ENCODE data around the gene MRPL37. TPM values are rescaled to one million over a fixed set of nuclear protein-coding genes. Genes with fewer than 3 reads are reported as not detected.

MRPL37 gene
- total and polyA plus RNA-seq, 2 donors (not counting 3 experiments of a cell fraction or from before 2014, with no cell fraction given), result 45.0 to 109 TPM

- no peak overlapping the region for H3K4me3 ChIP-seq (replicated peaks in 1 of 3; ENCODE audit: insufficient read depth in 1 of 3, low read depth in 1 of 3, low read length in 3 of 3)
- no peaks in the 10 kb centered on the region for H3K36me3 ChIP-seq (ENCODE audit: control insufficient read depth in 2 of 2, extremely low read depth in 1 of 2, insufficient read depth in 2 of 2, low read length in 2 of 2)
- no peak for DNase-seq (ENCODE audit: low read depth, low spot score)
- CTCF ChIA-PET, result interaction anchor here (1.0 kb wide), 1 partner anchor 28 kb away, joined by 3 read pairs; no protein-coding TSS in a partner anchor
- H3K9ac ChIP-seq (replicated peaks; ENCODE audit: extremely low read depth, insufficient read depth, low read length), result no peak overlapping the region
- H3K79me2 ChIP-seq (ENCODE audit: control insufficient read depth, insufficient read depth, low read length), result no peaks in the 10 kb centered on the region
- no TSS peak for BruUV-seq (replicated peaks)
- TF ChIP-seq EZH2 (IDR thresholded peaks at IDR 0.05; ENCODE audit: borderline replicate concordance, low read depth, low read length, severe bottlenecking), result no peak
- TF ChIP-seq FOS (IDR thresholded peaks at IDR 0.05; ENCODE audit: borderline replicate concordance, insufficient read depth, low read length), result no peak
- no peak for TF ChIP-seq POLR2A (IDR thresholded peaks at IDR 0.05; ENCODE audit: low read depth, low read length)
- TF ChIP-seq, protein P1, sequence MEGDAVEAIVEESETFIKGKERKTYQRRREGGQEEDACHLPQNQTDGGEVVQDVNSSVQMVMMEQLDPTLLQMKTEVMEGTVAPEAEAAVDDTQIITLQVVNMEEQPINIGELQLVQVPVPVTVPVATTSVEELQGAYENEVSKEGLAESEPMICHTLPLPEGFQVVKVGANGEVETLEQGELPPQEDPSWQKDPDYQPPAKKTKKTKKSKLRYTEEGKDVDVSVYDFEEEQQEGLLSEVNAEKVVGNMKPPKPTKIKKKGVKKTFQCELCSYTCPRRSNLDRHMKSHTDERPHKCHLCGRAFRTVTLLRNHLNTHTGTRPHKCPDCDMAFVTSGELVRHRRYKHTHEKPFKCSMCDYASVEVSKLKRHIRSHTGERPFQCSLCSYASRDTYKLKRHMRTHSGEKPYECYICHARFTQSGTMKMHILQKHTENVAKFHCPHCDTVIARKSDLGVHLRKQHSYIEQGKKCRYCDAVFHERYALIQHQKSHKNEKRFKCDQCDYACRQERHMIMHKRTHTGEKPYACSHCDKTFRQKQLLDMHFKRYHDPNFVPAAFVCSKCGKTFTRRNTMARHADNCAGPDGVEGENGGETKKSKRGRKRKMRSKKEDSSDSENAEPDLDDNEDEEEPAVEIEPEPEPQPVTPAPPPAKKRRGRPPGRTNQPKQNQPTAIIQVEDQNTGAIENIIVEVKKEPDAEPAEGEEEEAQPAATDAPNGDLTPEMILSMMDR (IDR thresholded peaks at IDR 0.05; ENCODE audit: extremely low read depth in 1 of 2, insufficient read depth in 1 of 2, low read depth in 1 of 2, low read length in 2 of 2), result no peak
- intact Hi-C loops (cut with micrococcal nuclease), result no loop called here
- dilution Hi-C loops (cut with MboI; ENCODE audit: extremely low pct_ligation_motif_present, low sequenced_read_pairs), result no loop called here
- no peak for FAIRE-seq
- no peaks in the 10 kb centered on the region for H4K20me1 ChIP-seq (replicated peaks; ENCODE audit: control insufficient read depth, extremely low read depth, insufficient read depth, low read length)
- POLR2A ChIA-PET, result no interaction called here
- H3K4me2 ChIP-seq (ENCODE audit: insufficient read depth, low read length), result no peak overlapping the region
- H2AFZ ChIP-seq (ENCODE audit: low read depth, low read length), result no peak overlapping the region
- no peak overlapping the region for H3K27ac ChIP-seq (ENCODE audit: insufficient read depth, low read depth, low read length)
- H3K9me3 ChIP-seq (replicated peaks; ENCODE audit: control insufficient read depth, insufficient read depth, low read length), result no peaks in the 10 kb centered on the region
- no peaks in the 10 kb centered on the region for H3K9me1 ChIP-seq (replicated peaks; ENCODE audit: control insufficient read depth, extremely low read depth, insufficient read depth, low read length)
- no peaks in the 10 kb centered on the region for H3K4me1 ChIP-seq (ENCODE audit: control insufficient read depth, extremely low read depth, insufficient read depth, low read length)
- H3K27me3 ChIP-seq (ENCODE audit: control insufficient read depth in 2 of 2, insufficient read depth in 2 of 2, low read length in 2 of 2), result peaks cover 0 to 3% of the 10 kb centered on the region in 2 experiments
These were observed 49.0 kb upstream of the MRPL37 start for GRCh38 chr1:54151013-54151412.

- H3K4me2 ChIP-seq (ENCODE audit: insufficient read depth, low read length), result no peak within 1 kb of the TSS
- H3K4me1 ChIP-seq (ENCODE audit: control insufficient read depth, extremely low read depth, insufficient read depth, low read length), result no peaks in the 10 kb centered on the region
- H3K9me3 ChIP-seq (replicated peaks; ENCODE audit: control insufficient read depth, insufficient read depth, low read length), result no peaks in the 10 kb centered on the region
- intact Hi-C loops (cut with micrococcal nuclease) (no loop called here), dilution Hi-C loops (cut with MboI; ENCODE audit: extremely low pct_ligation_motif_present, low sequenced_read_pairs) (no loop called here)
- no peak within 1 kb of the TSS for H3K27ac ChIP-seq (ENCODE audit: insufficient read depth, low read depth, low read length)
- FAIRE-seq, result no peak
- H3K27me3 ChIP-seq (ENCODE audit: control insufficient read depth in 2 of 2, insufficient read depth in 2 of 2, low read length in 2 of 2), result peaks cover 0 to 3% of the 10 kb centered on the region in 2 experiments
- H3K9me1 ChIP-seq (replicated peaks; ENCODE audit: control insufficient read depth, extremely low read depth, insufficient read depth, low read length), result no peaks in the 10 kb centered on the region
- no peaks in the 10 kb centered on the region for H3K79me2 ChIP-seq (ENCODE audit: control insufficient read depth, insufficient read depth, low read length)
- no peak within 1 kb of the TSS for H2AFZ ChIP-seq (ENCODE audit: low read depth, low read length)
- TF ChIP-seq EZH2 (IDR thresholded peaks at IDR 0.05; ENCODE audit: borderline replicate concordance, low read depth, low read length, severe bottlenecking), result no peak
- TF ChIP-seq, protein P1 (IDR thresholded peaks at IDR 0.05; ENCODE audit: extremely low read depth in 1 of 2, insufficient read depth in 1 of 2, low read depth in 1 of 2, low read length in 2 of 2), result no peak
- TF ChIP-seq POLR2AphosphoS5 (IDR thresholded peaks at IDR 0.05; ENCODE audit: insufficient read depth, low read depth, low read length), result no peak
- no peak for TF ChIP-seq GATA2 (IDR thresholded peaks at IDR 0.05; ENCODE audit: insufficient read depth, insufficient read length, low read depth, low read length)
- TF ChIP-seq MYC (IDR thresholded peaks at IDR 0.05; ENCODE audit: low read depth, low read length), result no peak
- no peak for TF ChIP-seq FOS (IDR thresholded peaks at IDR 0.05; ENCODE audit: borderline replicate concordance, insufficient read depth, low read length)
- no peak for TF ChIP-seq JUN (IDR thresholded peaks at IDR 0.05; ENCODE audit: borderline replicate concordance, insufficient read depth, insufficient read length, low read depth)
- TF ChIP-seq POLR2A (IDR thresholded peaks at IDR 0.05; ENCODE audit: low read depth, low read length), result no peak
- TF ChIP-seq, protein P2, sequence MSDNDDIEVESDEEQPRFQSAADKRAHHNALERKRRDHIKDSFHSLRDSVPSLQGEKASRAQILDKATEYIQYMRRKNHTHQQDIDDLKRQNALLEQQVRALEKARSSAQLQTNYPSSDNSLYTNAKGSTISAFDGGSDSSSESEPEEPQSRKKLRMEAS (IDR thresholded peaks at IDR 0.05; ENCODE audit: insufficient read depth, insufficient read length), result no peak
- no peak within 1 kb of the TSS for H3K9ac ChIP-seq (replicated peaks; ENCODE audit: extremely low read depth, insufficient read depth, low read length)
- ChIA-PET POLR2A (no interaction called here), CTCF (no interaction called here)
- no peak for DNase-seq (ENCODE audit: low read depth, low spot score)
- no peaks in the 10 kb centered on the region for H3K36me3 ChIP-seq (ENCODE audit: control insufficient read depth in 2 of 2, extremely low read depth in 1 of 2, insufficient read depth in 2 of 2, low read length in 2 of 2)
- H4K20me1 ChIP-seq (replicated peaks; ENCODE audit: control insufficient read depth, extremely low read depth, insufficient read depth, low read length), result no peaks in the 10 kb centered on the region
- no TSS peak for BruUV-seq (replicated peaks)
- no peak within 1 kb of the TSS for H3K4me3 ChIP-seq (replicated peaks in 1 of 3; ENCODE audit: insufficient read depth in 1 of 3, low read depth in 1 of 3, low read length in 3 of 3)
These were observed 47.3 kb upstream of the MRPL37 start, which contains the start of gene CDCP2 for GRCh38 chr1:54152696-54153095. CDCP2 (minus strand) TSS chr1:54153000; CDS start chr1:54152922, 78 bp downstream.

Measured in endothelial cell of umbilical vein (primary cell).